HCT116 (cell line): ENCODE measurements around the gene SLC22A7. TPM values are rescaled to one million over a fixed set of nuclear protein-coding genes. Genes with fewer than 3 reads are reported as not detected.

Source experiments
- ATAC-seq: fragments of 200-7000 bp; cut with Tn5 transposase; 2 replicates; pipeline ENCODE4 v1.9.1; 2020; ENCODE audit warnings: mild to moderate bottlenecking, moderate library complexity
- BruUV-seq: library from RNA; stranded (reverse); fragments of 400-500 nt; replicated peaks from 2 replicates; lab custom pipeline; 2021; lab: Mats Ljungman, UMichigan
- CTCF ChIA-PET: fragments of 300-600 bp; sonication (Branson Sonifier 250); formaldehyde crosslinking; loops from one replicate; lab custom pipeline; 2021; ENCODE audit warnings: antibody characterized with exemption; lab: Charles Lee
- POLR2A ChIA-PET: fragments of 300-600, 350-600 bp; sonication (Branson Sonifier 250); formaldehyde crosslinking; loops from one replicate; lab custom pipeline; 2021; ENCODE audit warnings: antibody characterized with exemption; lab: Charles Lee
- RAD21 ChIA-PET, 2 experiments: fragments of 300-600 bp; sonication (Branson Sonifier 250); formaldehyde crosslinking; loops; one replicate each; lab custom pipeline; 2023; ENCODE audit warnings: low total read pairs in 2 of 2; ENCODE audit not compliant: uncharacterized antibody in 2 of 2, unreplicated experiment in 2 of 2, low non-redundant PET in 1 of 2; lab: Charles Lee
- DNase-seq: peaks from one replicate; pipeline ENCODE4 v3.0.0-alpha.2; 2010; ENCODE audit warnings: low read depth, low spot score
- H2AFZ ChIP-seq: fragments of 200-600 bp; shearing (Covaris generic), sonication (generic); 2 replicates; pipeline ENCODE4 v1.6.1; 2017; ENCODE audit warnings: low read depth, mixed run types, mixed read lengths, antibody characterized with exemption, low read length; ENCODE audit not compliant: poor library complexity, severe bottlenecking
- H3K27ac ChIP-seq: 2 replicates; pipeline ENCODE4 v1.5.1; 2012; ENCODE audit warnings: low read depth, low read length
- H3K27me3 ChIP-seq: fragments of 200-600 bp; sonication (generic); 2 replicates; pipeline ENCODE4 v1.6.1; 2016; ENCODE audit warnings: mixed run types, low read length, mixed read lengths; ENCODE audit not compliant: insufficient read depth
- H3K36me3 ChIP-seq, 2 experiments: fragments of 200-500 bp in 1 of 2; fragments of 200-600 bp in 1 of 2; sonication (Bioruptor generic) in 1 of 2; sonication (generic) in 1 of 2; 2 replicates each; pipeline versions ENCODE4 v1.5.1 to v1.6.1; 2014 to 2016; ENCODE audit warnings: low read length in 2 of 2, inconsistent platforms in 1 of 2, mixed read lengths in 1 of 2, mixed run types in 1 of 2; ENCODE audit not compliant: insufficient read depth in 2 of 2, control insufficient read depth in 1 of 2
- H3K4me1 ChIP-seq, 2 experiments: fragments of 200-600 bp in 1 of 2; sonication (generic) in 1 of 2; 2 replicates each; pipeline versions ENCODE4 v1.5.1 to v1.6.1; 2012 to 2017; ENCODE audit warnings: low read length in 2 of 2, inconsistent platforms in 1 of 2, mild to moderate bottlenecking in 1 of 2, mixed read lengths in 1 of 2, mixed run types in 1 of 2, moderate library complexity in 1 of 2; ENCODE audit not compliant: insufficient read depth in 2 of 2, control insufficient read depth in 1 of 2
- H3K4me2 ChIP-seq: fragments of 200-600 bp; sonication (generic); 2 replicates; pipeline ENCODE4 v1.6.1; 2017; ENCODE audit warnings: mixed run types, low read length, mixed read lengths
- H3K4me3 ChIP-seq, 2 experiments: fragments of 200-600 bp in 1 of 2; sonication (generic) in 1 of 2; replicated peaks in 1 of 2; 2 replicates each; pipeline ENCODE4 v1.5.1; 2011 to 2016; ENCODE audit warnings: low read length in 2 of 2, control low read depth in 1 of 2, low read depth in 1 of 2, mild to moderate bottlenecking in 1 of 2, mixed read lengths in 1 of 2, mixed run types in 1 of 2
- H3K79me2 ChIP-seq: fragments of 200-600 bp; sonication (generic); 2 replicates; pipeline ENCODE4 v1.6.1; 2017; ENCODE audit warnings: mild to moderate bottlenecking, mixed run types, low read length, moderate library complexity, mixed read lengths; ENCODE audit not compliant: insufficient read depth
- H3K9ac ChIP-seq: fragments of 200-600 bp; sonication (generic); 2 replicates; pipeline ENCODE4 v1.6.1; 2016; ENCODE audit warnings: low read length, mixed read lengths
- H3K9me2 ChIP-seq: fragments of 200-600 bp; sonication (generic), shearing (Covaris generic); 2 replicates; pipeline ENCODE4 v1.6.1; 2017; ENCODE audit warnings: mixed run types, mild to moderate bottlenecking, moderate library complexity; ENCODE audit not compliant: insufficient read depth
- H3K9me3 ChIP-seq, 2 experiments: fragments of 200-500 bp in 1 of 2; fragments of 200-600 bp in 1 of 2; sonication (Bioruptor generic) in 1 of 2; sonication (generic) in 1 of 2; 2 replicates each; pipeline ENCODE4 v1.6.1; 2014 to 2017; ENCODE audit warnings: low read length in 2 of 2, mixed read lengths in 2 of 2, inconsistent platforms in 1 of 2, low read depth in 1 of 2, mild to moderate bottlenecking in 1 of 2, mixed run types in 1 of 2, moderate library complexity in 1 of 2; ENCODE audit not compliant: control insufficient read depth in 1 of 2, insufficient read depth in 1 of 2
- H4K20me1 ChIP-seq: fragments of 200-600 bp; sonication (generic), shearing (Covaris generic); 2 replicates; pipeline ENCODE4 v1.6.1; 2017; ENCODE audit warnings: mixed run types, mild to moderate bottlenecking, moderate library complexity; ENCODE audit not compliant: insufficient read depth
- CEBPB ChIP-seq: IDR thresholded peaks from 2 replicates; pipeline ENCODE4 v1.6.1; 2012; ENCODE audit warnings: low read depth
- EZH2phosphoT487 ChIP-seq: fragments of 200-600 bp; IDR thresholded peaks from 2 replicates; pipeline ENCODE4 v1.6.1; 2018; ENCODE audit warnings: antibody characterized with exemption, borderline replicate concordance
- POLR2AphosphoS5 ChIP-seq: IDR thresholded peaks from 2 replicates; pipeline ENCODE4 v1.6.1; 2011; ENCODE audit warnings: mild to moderate bottlenecking, low read depth, low read length, moderate library complexity
- SIN3A ChIP-seq: IDR thresholded peaks from 2 replicates; pipeline ENCODE4 v1.6.1; 2012; ENCODE audit warnings: low read depth
- YY1 ChIP-seq: IDR thresholded peaks from 2 replicates; pipeline ENCODE4 v1.6.1; 2011; ENCODE audit warnings: low read length, low read depth, moderate library complexity, mild to moderate bottlenecking; ENCODE audit not compliant: insufficient replicate concordance; ENCODE audit errors: extremely low read depth
- intact Hi-C: fragments of 100-400 bp; cut with micrococcal nuclease; formaldehyde crosslinking; loops from 2 replicates; pipeline ENCODE4 v1.10.0; 2022
- total RNA-seq: library from RNA; stranded (reverse); gene quantifications from one replicate; pipeline ENCODE4 v1.2.1, GENCODE V29; 2021; ENCODE audit not compliant: unreplicated experiment
- TF ChIP-seq, protein P1 (sequence below): IDR thresholded peaks from 2 replicates; pipeline ENCODE4 v1.6.1; 2012
- TF ChIP-seq, protein P2 (sequence below): IDR thresholded peaks from 2 replicates; pipeline ENCODE4 v1.6.1; 2012; ENCODE audit warnings: low read depth
- TF ChIP-seq, protein P3 (sequence below): IDR thresholded peaks from 2 replicates; pipeline ENCODE4 v1.6.1; 2012

SLC22A7 gene
- total RNA-seq, 1 experiment from 2014 or later, result not detected

DNA sequence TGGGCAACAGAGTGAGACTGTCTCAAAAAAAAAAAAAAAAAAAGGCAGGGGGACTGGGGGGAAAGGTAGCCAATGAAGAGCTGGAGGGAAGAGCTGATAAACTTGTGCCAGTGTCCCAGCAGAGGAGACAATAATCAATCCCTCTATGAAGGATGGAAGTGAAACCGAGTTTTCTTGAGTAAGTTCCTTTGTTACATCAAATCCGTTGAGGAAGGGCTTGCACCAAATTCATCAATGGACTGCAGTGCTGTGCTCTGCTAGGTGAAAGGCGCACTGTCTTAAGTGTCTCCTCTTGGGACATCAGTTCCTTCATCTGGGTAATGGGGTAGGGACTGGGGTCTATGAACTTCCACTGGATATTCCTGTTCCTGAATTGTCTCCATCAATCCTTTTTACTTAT is 13.6 kb downstream of the SLC22A7 start:
- no peaks in the 10 kb centered on the region for H4K20me1 ChIP-seq
- POLR2A ChIA-PET, result no interaction called here
- H3K27me3 ChIP-seq, result no peaks in the 10 kb centered on the region
- CTCF ChIA-PET, result no interaction called here
- DNase-seq, result no peak
- H3K4me3 ChIP-seq, result no peak overlapping the region
- H2AFZ ChIP-seq, result no peak overlapping the region
- no peaks in the 10 kb centered on the region for H3K36me3 ChIP-seq
- TF ChIP-seq CEBPB, result no peak
- TF ChIP-seq, protein P1, sequence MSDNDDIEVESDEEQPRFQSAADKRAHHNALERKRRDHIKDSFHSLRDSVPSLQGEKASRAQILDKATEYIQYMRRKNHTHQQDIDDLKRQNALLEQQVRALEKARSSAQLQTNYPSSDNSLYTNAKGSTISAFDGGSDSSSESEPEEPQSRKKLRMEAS, result no peak
- no peak for TF ChIP-seq POLR2AphosphoS5
- TF ChIP-seq YY1, result no peak
- TF ChIP-seq, protein P2, sequence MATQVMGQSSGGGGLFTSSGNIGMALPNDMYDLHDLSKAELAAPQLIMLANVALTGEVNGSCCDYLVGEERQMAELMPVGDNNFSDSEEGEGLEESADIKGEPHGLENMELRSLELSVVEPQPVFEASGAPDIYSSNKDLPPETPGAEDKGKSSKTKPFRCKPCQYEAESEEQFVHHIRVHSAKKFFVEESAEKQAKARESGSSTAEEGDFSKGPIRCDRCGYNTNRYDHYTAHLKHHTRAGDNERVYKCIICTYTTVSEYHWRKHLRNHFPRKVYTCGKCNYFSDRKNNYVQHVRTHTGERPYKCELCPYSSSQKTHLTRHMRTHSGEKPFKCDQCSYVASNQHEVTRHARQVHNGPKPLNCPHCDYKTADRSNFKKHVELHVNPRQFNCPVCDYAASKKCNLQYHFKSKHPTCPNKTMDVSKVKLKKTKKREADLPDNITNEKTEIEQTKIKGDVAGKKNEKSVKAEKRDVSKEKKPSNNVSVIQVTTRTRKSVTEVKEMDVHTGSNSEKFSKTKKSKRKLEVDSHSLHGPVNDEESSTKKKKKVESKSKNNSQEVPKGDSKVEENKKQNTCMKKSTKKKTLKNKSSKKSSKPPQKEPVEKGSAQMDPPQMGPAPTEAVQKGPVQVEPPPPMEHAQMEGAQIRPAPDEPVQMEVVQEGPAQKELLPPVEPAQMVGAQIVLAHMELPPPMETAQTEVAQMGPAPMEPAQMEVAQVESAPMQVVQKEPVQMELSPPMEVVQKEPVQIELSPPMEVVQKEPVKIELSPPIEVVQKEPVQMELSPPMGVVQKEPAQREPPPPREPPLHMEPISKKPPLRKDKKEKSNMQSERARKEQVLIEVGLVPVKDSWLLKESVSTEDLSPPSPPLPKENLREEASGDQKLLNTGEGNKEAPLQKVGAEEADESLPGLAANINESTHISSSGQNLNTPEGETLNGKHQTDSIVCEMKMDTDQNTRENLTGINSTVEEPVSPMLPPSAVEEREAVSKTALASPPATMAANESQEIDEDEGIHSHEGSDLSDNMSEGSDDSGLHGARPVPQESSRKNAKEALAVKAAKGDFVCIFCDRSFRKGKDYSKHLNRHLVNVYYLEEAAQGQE, result no peak
- TF ChIP-seq, protein P3, sequence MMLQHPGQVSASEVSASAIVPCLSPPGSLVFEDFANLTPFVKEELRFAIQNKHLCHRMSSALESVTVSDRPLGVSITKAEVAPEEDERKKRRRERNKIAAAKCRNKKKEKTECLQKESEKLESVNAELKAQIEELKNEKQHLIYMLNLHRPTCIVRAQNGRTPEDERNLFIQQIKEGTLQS, result no peak
- no peak for TF ChIP-seq EZH2phosphoT487
- TF ChIP-seq SIN3A, result no peak
- no peaks in the 10 kb centered on the region for H3K79me2 ChIP-seq
- H3K9me3 ChIP-seq, result no peaks in the 10 kb centered on the region
- no peak overlapping the region for H3K27ac ChIP-seq
- intact Hi-C loops, result no loop called here
- no peaks in the 10 kb centered on the region for H3K9me2 ChIP-seq
- no peak for ATAC-seq
- no peak overlapping the region for H3K4me2 ChIP-seq
- no TSS peak for BruUV-seq
- peaks cover 2 to 8% of the 10 kb centered on the region in 2 experiments; a peak in 3 of 4 replicates for H3K4me1 ChIP-seq
- RAD21 ChIA-PET, result no interaction called here
- no peak overlapping the region for H3K9ac ChIP-seq
